Measurements from ENCODE around the gene SDHB.

DNA sequence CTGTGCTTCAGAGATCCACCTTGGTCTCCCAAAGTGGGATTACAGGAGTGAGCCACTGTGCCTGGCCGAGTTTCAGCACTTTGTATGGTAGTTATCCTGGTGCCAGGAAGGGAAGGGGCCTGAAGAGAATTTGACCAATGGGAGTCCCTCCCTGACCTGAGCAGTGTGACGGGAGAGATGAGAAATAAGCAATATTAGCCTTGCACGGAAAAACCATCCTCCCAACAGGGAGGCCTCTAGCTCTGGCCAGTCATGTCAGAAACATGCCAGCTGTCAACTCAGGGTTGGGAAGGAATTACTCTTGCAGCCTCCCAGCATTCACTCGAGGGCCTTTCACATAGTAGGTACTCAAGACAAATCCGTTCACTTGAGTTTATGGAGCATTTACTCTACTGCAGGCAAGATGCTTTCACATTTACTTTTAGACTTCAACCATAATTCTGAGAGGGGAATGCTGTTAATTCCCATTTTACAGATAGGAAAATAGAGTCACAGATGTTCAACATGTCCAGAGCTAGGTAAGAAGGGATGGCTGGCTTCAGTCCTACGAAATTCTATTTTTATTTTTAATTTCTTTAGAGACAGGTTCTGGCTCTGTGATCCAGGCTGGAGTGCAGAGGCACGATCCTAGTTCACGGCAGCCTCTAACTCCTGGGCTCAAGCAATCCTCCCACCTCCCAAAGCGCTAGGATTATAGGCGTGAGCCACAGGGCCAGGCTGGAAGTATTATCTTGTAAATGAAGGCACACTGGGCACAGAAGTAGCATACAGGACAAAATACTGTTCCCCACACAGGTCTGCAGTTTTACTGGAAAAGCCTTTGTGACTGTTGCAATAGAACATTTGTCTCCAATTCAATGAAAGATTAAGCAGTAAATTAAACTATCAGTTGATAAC, 38.9 kb downstream of the SDHB start:
- TF ChIP-seq, protein P1, sequence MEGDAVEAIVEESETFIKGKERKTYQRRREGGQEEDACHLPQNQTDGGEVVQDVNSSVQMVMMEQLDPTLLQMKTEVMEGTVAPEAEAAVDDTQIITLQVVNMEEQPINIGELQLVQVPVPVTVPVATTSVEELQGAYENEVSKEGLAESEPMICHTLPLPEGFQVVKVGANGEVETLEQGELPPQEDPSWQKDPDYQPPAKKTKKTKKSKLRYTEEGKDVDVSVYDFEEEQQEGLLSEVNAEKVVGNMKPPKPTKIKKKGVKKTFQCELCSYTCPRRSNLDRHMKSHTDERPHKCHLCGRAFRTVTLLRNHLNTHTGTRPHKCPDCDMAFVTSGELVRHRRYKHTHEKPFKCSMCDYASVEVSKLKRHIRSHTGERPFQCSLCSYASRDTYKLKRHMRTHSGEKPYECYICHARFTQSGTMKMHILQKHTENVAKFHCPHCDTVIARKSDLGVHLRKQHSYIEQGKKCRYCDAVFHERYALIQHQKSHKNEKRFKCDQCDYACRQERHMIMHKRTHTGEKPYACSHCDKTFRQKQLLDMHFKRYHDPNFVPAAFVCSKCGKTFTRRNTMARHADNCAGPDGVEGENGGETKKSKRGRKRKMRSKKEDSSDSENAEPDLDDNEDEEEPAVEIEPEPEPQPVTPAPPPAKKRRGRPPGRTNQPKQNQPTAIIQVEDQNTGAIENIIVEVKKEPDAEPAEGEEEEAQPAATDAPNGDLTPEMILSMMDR (conservative IDR thresholded peaks at IDR 0.05 in 1 of 2, IDR thresholded peaks at IDR 0.05 in 1 of 2; ENCODE audit: extremely low read depth in 1 of 2, insufficient read depth in 1 of 2, low read depth in 1 of 2, low read length in 2 of 2) = no peak
- TF ChIP-seq EZH2 (IDR thresholded peaks at IDR 0.05; ENCODE audit: borderline replicate concordance, low read length) = no peak
